Neural crest cell (in vitro differentiated cells): Measurements from ENCODE around the gene PPARGC1A. TPM values are rescaled to one million over a fixed set of nuclear protein-coding genes. Genes with fewer than 3 reads are reported as not detected.

Experiments used
- DNase-seq: peaks from one replicate; pipeline ENCODE4 v3.0.0; 2021; ENCODE audit warnings: low read depth, mixed read lengths, low spot score
- H3K27ac Mint-ChIP-seq: one replicate; pipeline ENCODE4 v1.8.0; 2021; ENCODE audit warnings: mild to moderate bottlenecking, mixed read lengths; ENCODE audit not compliant: unreplicated experiment
- H3K27me3 Mint-ChIP-seq: 2 replicates; pipeline ENCODE4 v1.8.0; 2021; ENCODE audit warnings: low read depth, mild to moderate bottlenecking, mixed read lengths
- H3K36me3 Mint-ChIP-seq: 2 replicates; pipeline ENCODE4 v1.8.0; 2021; ENCODE audit warnings: low read depth, mild to moderate bottlenecking, mixed read lengths
- H3K4me1 Mint-ChIP-seq: 2 replicates; pipeline ENCODE4 v1.8.0; 2021; ENCODE audit warnings: mixed read lengths
- H3K4me3 Mint-ChIP-seq: one replicate; pipeline ENCODE4 v1.8.0; 2021; ENCODE audit warnings: mild to moderate bottlenecking, mixed read lengths
- H3K9me3 Mint-ChIP-seq: 2 replicates; pipeline ENCODE4 v1.8.0; 2021; ENCODE audit warnings: mixed read lengths
- CTCF ChIP-seq: fragments of 200-600 bp; sonication (generic); conservative IDR thresholded peaks from 2 replicates; pipeline ENCODE4 v1.5.0; 2021; ENCODE audit warnings: antibody characterized with exemption, mild to moderate bottlenecking
- total RNA-seq: library from RNA; stranded (reverse); gene quantifications from 2 replicates; pipeline ENCODE4 v1.2.1, GENCODE V29; 2021

Gene PPARGC1A
- total RNA-seq, 1 donor from 2014 or later, result 2.8 TPM

GRCh38 chr4:23876418-23877089 is 13.3 kb downstream of the PPARGC1A start:
- Mint-ChIP-seq H3K9me3 (no peaks in the 10 kb centered on the region), H3K27ac (no peak overlapping the region), H3K36me3 (no peaks in the 10 kb centered on the region)

DNA sequence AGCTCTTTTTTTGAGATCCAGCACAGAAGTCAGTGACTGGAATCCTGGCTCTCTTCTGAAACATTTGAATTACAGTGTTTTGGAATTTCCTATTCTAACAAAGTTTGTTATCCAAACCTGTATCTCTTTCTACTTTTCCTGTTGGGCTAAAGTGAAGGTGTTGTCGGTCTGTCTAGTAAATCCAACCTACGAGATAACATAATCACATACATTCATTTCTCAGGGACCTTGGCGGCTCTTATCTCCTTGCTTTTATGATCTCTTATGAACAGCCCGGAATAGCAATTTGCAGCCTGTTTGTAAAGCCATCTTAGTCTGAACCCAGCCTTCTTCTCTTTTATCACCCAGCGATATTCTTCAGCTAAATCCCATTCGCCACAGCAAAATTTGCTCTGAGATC is 14.5 kb downstream of the PPARGC1A start:
- no peak for DNase-seq
- peaks cover 5% of the 10 kb centered on the region for H3K4me1 Mint-ChIP-seq
- H3K9me3 Mint-ChIP-seq, result no peaks in the 10 kb centered on the region
- TF ChIP-seq CTCF, result no peak
- H3K4me3 Mint-ChIP-seq, result no peak overlapping the region
- no peaks in the 10 kb centered on the region for H3K36me3 Mint-ChIP-seq
- H3K27me3 Mint-ChIP-seq, result no peaks in the 10 kb centered on the region
- no peak overlapping the region for H3K27ac Mint-ChIP-seq

More at GRCh38 chr4:23876418-23877089, 13.3 kb downstream of the PPARGC1A start:
- Mint-ChIP-seq H3K27me3 (no peaks in the 10 kb centered on the region), H3K4me3 (no peak overlapping the region), H3K4me1 (peaks cover 11% of the 10 kb centered on the region)
- DNase-seq, result no peak
- no peak for TF ChIP-seq CTCF

DNA sequence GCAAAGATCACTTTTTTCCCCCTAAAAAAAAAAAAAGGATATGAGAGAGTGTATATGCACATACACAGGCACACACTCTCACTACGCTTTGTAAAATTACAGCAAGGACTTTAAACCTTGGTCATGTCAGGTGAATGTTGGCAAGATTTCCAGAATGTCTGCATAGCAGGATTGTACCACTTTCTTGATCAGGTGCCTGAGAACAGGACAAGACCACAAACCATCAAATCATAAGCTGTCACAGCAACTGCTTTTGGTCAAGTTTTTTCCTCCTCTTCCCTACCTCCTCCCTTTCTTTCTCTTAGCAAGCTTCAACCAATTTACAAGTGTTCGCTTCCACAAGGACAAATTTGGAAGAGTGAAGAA is 15.3 kb downstream of the PPARGC1A start:
- Mint-ChIP-seq H3K27me3 (no peaks in the 10 kb centered on the region), H3K4me3 (no peak overlapping the region), H3K4me1 (peaks cover 2% of the 10 kb centered on the region), H3K27ac (no peak overlapping the region), H3K36me3 (no peaks in the 10 kb centered on the region), H3K9me3 (no peaks in the 10 kb centered on the region)
- no peak for DNase-seq
- no peak for TF ChIP-seq CTCF

DNA sequence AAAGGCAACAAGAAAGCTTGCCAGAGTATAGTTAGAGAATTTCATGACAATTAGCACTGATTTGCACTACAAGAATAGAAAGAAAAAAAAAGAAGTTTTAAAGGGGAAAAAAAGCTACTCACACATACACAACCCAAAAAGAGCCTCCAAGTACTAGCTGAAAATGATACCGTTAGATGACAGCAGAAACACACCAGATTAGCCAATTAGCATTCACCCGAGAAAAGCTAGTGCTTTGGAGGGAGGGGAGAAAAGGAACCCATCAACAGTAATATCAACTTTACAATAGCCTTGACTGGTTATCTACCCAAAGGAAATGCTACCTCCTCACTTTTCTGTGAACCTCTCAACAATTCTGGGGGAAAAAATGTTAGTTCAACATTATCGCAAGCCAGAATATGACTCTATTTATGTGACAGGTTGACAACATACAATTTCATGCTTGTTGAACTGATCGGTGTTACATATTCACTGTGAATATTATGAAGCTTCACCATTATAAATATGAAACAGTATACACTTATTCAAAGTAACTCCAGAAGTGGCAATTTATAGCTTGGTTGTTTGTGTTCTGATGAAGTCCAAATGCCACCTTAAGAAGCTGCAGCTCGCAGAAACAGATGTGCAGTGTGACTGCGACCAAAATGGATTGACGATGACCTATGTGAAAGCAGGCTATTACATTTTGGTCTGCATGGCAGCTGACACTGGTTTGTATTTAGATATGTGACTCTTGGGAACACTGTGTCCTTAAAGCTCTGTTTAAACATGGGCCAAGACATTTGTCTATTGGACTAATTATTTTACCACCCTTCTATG is 15.9 kb downstream of the PPARGC1A start:
- Mint-ChIP-seq H3K9me3 (no peaks in the 10 kb centered on the region), H3K27me3 (no peaks in the 10 kb centered on the region), H3K4me3 (no peak overlapping the region), H3K27ac (no peak overlapping the region), H3K4me1 (peaks cover 5% of the 10 kb centered on the region), H3K36me3 (no peaks in the 10 kb centered on the region)
- no peak for TF ChIP-seq CTCF
- no peak for DNase-seq

GRCh38 chr4:23871426-23871825 is 18.4 kb downstream of the PPARGC1A start:
- H3K27ac Mint-ChIP-seq, result no peak overlapping the region

More at GRCh38 chr4:23871426-23871825, 18.4 kb downstream of the PPARGC1A start:
- Mint-ChIP-seq H3K27me3 (no peaks in the 10 kb centered on the region), H3K4me1 (peaks cover 19% of the 10 kb centered on the region), H3K9me3 (no peaks in the 10 kb centered on the region), H3K36me3 (no peaks in the 10 kb centered on the region), H3K4me3 (no peak overlapping the region)
- TF ChIP-seq CTCF, result no peak
- DNase-seq, result no peak
